Activated CD4-positive, alpha-beta T cell treated with anti-CD3 and anti-CD28 coated beads, Interleukin-2, amount 10 ng/mL, durations not matched to agents 7 days and 5 days (primary cell): ENCODE data around the gene NCOA1. TPM values are rescaled to one million over a fixed set of nuclear protein-coding genes. Genes with fewer than 3 reads are reported as not detected.

Experiments used
- CTCF ChIA-PET: fragments of 350-600 bp; sonication (Branson Sonifier 250); formaldehyde crosslinking; loops from one replicate; lab custom pipeline; 2021; ENCODE audit warnings: antibody characterized with exemption; lab: Charles Lee
- POLR2A ChIA-PET: fragments of 350-600 bp; sonication (Branson Sonifier 250); formaldehyde crosslinking; loops from one replicate; lab custom pipeline; 2021; ENCODE audit warnings: antibody characterized with exemption; lab: Charles Lee
- DNase-seq: peaks from one replicate; pipeline ENCODE4 v3.0.0-alpha.2; 2020
- H3K27ac Mint-ChIP-seq: one replicate; pipeline ENCODE4 v1.8.0; 2021; ENCODE audit warnings: mild to moderate bottlenecking, moderate library complexity, mixed read lengths
- H3K27me3 Mint-ChIP-seq: one replicate; pipeline ENCODE4 v1.8.0; 2021; ENCODE audit warnings: mixed read lengths
- H3K36me3 Mint-ChIP-seq: one replicate; pipeline ENCODE4 v1.8.0; 2021; ENCODE audit warnings: low read depth, mixed read lengths
- H3K4me1 Mint-ChIP-seq: one replicate; pipeline ENCODE4 v1.8.0; 2021; ENCODE audit warnings: mixed read lengths
- H3K4me3 Mint-ChIP-seq: one replicate; pipeline ENCODE4 v1.8.0; 2021; ENCODE audit warnings: mild to moderate bottlenecking, moderate library complexity, mixed read lengths
- H3K9me3 Mint-ChIP-seq: one replicate; pipeline ENCODE4 v1.8.0; 2021; ENCODE audit warnings: mixed read lengths
- total RNA-seq, 2 experiments: library from RNA; stranded (reverse); gene quantifications; one replicate each; pipeline ENCODE4 v1.2.3, GENCODE V29; 2021

The NCOA1 gene
- total RNA-seq, 2 experiments from 2014 or later = 18.4 to 22.8 TPM

DNA sequence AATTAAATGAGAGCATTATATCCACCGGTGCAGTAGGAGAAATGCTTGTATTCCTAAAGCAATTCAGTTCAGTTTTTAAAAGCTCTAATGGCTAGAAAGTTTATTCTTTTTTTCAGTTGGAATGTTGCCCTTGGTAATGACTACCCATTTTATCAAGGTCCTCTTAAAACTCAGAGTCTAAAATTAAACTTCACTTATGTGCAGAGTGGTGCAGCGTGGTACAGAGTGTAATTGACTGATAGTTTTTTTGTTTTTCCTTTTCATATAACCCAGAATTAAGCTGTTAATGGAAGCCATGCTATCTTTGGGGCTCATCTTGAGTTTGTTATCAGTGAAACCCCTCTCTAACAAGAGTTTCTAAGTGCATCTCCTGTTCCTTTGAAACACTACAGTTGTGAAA is 21.4 kb downstream of the NCOA1 start:
- Mint-ChIP-seq H3K4me3 (no peak overlapping the region), H3K27ac (no peak overlapping the region), H3K36me3 (no peaks in the 10 kb centered on the region), H3K4me1 (peaks cover 35% of the 10 kb centered on the region), H3K27me3 (no peaks in the 10 kb centered on the region), H3K9me3 (no peaks in the 10 kb centered on the region)
- ChIA-PET CTCF (interaction anchor here (0.9 kb wide), 1 partner anchor 9 kb away, joined by 3 read pairs; no protein-coding TSS in a partner anchor), POLR2A (no interaction called here)
- no peak for DNase-seq

DNA sequence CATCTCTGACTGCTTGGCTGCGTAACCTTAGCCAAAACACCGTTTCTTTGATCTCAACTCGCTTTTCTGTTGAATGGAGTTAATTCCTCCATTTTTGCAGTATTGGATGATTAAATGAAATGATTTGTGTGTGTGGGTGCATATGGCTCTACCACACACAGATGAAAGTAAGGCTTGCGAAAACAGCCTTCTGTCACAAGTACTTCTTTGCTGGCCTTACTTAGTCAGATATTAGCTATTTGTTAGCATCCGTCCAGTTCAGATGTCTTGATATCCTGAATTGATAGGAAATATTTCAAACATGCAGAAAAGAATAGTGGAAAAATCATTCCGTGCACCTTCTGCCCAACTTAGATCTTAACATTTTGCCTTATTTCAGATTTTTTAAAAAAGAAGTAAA is 21.8 kb downstream of the NCOA1 start:
- DNase-seq = no peak
- Mint-ChIP-seq H3K27me3 (no peaks in the 10 kb centered on the region), H3K36me3 (no peaks in the 10 kb centered on the region), H3K4me3 (no peak overlapping the region), H3K27ac (no peak overlapping the region), H3K4me1 (peaks cover 36% of the 10 kb centered on the region), H3K9me3 (no peaks in the 10 kb centered on the region)
- POLR2A ChIA-PET = no interaction called here
- CTCF ChIA-PET = interaction anchor here (0.6 to 0.9 kb wide), 2 partner anchors 8 to 79 kb away, joined by 3 to 4 read pairs; no protein-coding TSS in a partner anchor

DNA sequence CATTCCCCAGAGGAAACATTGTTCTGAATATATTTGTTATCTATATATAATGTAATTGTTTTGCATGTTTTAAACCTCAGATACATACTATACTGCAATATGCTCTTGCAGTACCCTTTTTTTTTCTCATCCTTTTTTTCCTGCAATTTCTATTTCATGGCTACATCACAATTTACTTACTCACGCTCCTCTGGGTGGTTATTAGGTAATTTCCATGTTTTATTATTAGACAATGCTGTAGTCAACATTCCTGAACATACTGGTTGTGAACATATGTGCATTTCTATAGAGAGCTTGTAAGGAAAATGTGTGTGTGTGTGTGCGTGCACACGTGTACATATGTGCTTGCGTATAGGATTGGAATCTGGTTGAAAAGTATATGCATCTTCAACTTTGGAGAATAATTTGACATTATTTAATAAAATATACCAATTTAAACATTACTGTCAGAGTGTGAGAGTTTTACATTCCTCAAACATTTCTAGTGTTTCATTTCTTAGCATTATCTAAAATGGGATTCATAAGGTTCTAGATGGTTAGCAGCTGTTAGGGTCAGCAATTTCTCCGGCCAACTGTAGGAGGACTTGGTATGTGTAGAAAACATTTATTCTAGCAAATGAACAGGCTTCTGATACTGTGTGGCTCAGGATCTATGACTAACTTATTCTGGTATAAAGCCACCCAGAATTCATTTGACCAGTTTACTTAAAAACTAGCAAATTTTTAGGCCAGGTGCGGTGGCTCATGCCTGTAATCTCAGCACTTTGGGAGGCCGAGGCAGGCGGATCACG is 22.4 kb downstream of the NCOA1 start:
- ChIA-PET POLR2A (no interaction called here), CTCF (interaction anchor here (0.6 kb wide), 1 partner anchor 80 kb away, joined by 4 read pairs; no protein-coding TSS in a partner anchor)
- Mint-ChIP-seq H3K27ac (no peak overlapping the region), H3K4me1 (peaks cover 33% of the 10 kb centered on the region), H3K27me3 (no peaks in the 10 kb centered on the region), H3K4me3 (no peak overlapping the region), H3K36me3 (no peaks in the 10 kb centered on the region), H3K9me3 (no peaks in the 10 kb centered on the region)
- DNase-seq = no peak

DNA sequence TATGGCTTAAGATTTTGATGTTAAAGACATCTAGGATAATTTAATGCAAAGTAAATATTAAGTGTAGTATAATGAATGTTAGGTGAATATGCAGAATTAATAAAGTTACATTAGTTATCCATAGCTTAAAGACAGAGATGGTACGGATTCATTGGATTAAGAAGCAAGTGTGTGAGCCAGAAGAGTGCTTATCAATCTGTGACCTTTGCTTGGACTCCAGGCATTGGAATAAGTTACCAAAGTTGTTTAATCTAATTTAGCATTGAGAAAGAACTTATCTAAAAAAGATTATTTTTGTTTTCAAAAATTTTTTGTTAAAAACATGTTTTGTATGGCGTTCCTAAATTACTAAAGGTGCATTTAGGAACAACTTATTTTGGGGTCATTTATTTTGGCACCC is 23.8 kb downstream of the NCOA1 start:
- Mint-ChIP-seq H3K4me3 (no peak overlapping the region), H3K36me3 (no peaks in the 10 kb centered on the region), H3K9me3 (no peaks in the 10 kb centered on the region), H3K4me1 (peaks cover 23% of the 10 kb centered on the region), H3K27ac (no peak overlapping the region), H3K27me3 (no peaks in the 10 kb centered on the region)
- DNase-seq = no peak
- CTCF ChIA-PET = no interaction called here
- POLR2A ChIA-PET = no interaction called here

DNA sequence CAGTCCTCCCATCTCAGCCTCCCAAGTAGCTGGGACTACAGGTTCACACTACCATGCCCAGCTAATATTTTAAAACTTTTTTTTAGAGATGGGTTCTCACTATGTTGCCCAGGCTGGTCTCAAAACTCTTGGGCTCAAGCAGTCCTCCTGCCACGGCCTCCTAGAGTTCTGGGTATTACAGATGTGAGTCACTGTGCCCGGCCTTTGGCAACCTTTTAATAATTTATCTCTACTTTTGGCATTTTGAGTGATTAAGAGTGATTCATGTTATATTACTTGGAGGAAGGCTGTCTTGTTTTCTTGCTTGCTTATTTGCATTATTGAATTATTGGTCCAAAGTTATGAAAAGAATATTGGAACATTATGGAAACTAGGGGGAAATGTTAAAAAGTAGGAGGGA is 24.3 kb downstream of the NCOA1 start:
- CTCF ChIA-PET = no interaction called here
- Mint-ChIP-seq H3K9me3 (no peaks in the 10 kb centered on the region), H3K27me3 (no peaks in the 10 kb centered on the region), H3K36me3 (no peaks in the 10 kb centered on the region), H3K4me1 (peaks cover 23% of the 10 kb centered on the region), H3K4me3 (no peak overlapping the region), H3K27ac (no peak overlapping the region)
- no peak for DNase-seq
- POLR2A ChIA-PET = no interaction called here

DNA sequence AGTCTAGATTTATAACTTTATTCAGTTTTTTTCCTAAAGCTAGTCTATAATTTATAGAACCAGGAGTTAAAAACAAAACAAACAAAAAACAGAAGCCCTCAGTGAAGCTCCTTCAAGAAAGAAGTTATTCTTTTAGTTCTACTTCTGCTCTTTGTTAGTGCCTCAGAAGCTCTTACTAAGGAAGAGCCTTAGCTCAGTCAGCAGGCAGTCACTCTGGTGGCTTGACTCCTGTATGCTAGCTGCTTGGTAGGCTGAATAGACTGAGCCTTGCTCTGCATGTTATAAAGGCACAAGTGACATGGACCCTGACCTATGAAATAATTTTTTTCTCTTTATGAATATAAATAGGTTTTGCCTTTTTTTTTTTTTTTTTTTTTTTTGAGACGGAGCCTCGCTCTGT is 24.8 kb downstream of the NCOA1 start:
- ChIA-PET CTCF (no interaction called here), POLR2A (no interaction called here)
- H3K27me3 Mint-ChIP-seq = no peaks in the 10 kb centered on the region
- peaks cover 26% of the 10 kb centered on the region for H3K4me1 Mint-ChIP-seq
- H3K4me3 Mint-ChIP-seq = no peak overlapping the region
- H3K27ac Mint-ChIP-seq = no peak overlapping the region
- DNase-seq = no peak
- H3K36me3 Mint-ChIP-seq = no peaks in the 10 kb centered on the region
- no peaks in the 10 kb centered on the region for H3K9me3 Mint-ChIP-seq

DNA sequence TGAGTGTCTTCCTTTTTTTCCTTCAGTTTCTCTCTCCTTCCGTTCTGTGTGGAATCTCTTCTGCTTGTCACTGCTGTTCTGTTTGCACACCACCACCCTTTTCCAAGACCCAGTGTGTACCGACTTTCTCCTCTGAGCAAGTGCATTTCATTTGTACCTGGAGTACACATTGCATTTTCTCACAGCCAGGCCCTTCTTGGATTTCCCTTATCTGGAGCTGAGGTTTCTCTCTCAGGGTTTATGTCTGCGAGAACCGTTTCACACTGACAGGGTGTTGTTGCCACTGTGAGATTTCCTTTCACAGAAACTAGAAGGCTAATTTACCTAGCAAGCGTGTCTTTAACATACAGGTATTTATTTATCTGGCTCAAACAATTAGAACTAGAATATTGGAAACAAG is 26.2 kb downstream of the NCOA1 start:
- Mint-ChIP-seq H3K36me3 (no peaks in the 10 kb centered on the region), H3K27me3 (no peaks in the 10 kb centered on the region), H3K9me3 (no peaks in the 10 kb centered on the region), H3K27ac (no peak overlapping the region), H3K4me1 (peaks cover 31% of the 10 kb centered on the region), H3K4me3 (no peak overlapping the region)
- no peak for DNase-seq
- POLR2A ChIA-PET = no interaction called here
- CTCF ChIA-PET = no interaction called here

DNA sequence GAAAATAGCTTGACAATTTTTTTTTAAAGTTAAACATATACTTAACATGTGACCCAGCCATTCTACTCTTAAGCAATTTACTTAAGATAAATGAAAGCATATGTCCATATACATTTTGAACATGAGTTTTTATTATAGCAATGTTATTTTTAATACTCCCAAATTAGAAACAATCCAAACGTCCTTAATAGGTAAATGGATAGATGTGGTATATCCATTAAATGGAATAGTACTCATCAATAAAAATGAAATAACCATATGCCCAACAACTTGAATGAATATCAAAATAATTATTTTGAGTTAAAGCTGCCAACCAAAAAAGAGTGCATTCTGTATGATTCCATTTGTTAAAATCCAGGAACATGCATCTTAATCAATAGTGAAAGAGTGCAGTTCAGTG is 29.1 kb downstream of the NCOA1 start:
- Mint-ChIP-seq H3K27me3 (no peaks in the 10 kb centered on the region), H3K27ac (no peak overlapping the region), H3K4me3 (no peak overlapping the region), H3K36me3 (peaks cover 3% of the 10 kb centered on the region), H3K9me3 (no peaks in the 10 kb centered on the region), H3K4me1 (peaks cover 25% of the 10 kb centered on the region)
- ChIA-PET POLR2A (no interaction called here), CTCF (interaction anchor here (0.5 to 0.6 kb wide), 3 partner anchors 66 to 984 kb away, joined by 3 to 5 read pairs (median 4); no protein-coding TSS in a partner anchor)
- no peak for DNase-seq

DNA sequence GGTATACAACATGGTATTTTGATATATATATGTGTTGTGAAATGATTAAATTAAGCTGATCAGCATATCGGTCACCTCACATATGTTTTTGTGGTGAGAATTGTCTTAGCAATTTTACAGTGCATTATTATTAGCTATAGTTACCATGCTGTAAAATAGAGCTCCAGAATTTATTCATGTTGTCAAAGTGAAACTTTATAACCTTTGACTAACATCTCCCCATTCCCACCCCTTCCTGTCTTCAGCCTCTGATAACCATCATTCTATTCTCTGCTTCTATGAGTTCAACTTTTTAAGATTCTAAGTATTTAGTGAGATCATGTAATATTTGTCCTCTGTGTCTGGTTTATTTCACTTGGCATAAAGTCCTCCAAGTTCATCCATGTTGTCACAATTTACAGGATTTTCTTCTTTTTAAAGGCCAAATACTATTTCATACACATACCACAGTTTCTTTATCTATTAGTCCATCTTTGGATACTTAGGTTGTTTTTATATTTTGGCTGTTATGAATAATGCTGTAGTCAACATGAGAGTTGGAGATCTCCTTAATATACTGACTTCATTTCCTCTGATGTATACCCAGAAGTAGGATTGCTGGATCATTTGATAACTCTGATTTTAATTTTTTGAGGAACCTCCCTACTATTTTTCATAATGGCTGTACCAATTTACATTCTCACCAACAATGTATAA is 30.3 kb downstream of the NCOA1 start:
- CTCF ChIA-PET = interaction anchor here (0.6 to 1.2 kb wide), 3 partner anchors 9 to 157 kb away, joined by 3 read pairs; no protein-coding TSS in a partner anchor
- no peaks in the 10 kb centered on the region for H3K27me3 Mint-ChIP-seq
- no peak for DNase-seq
- H3K4me1 Mint-ChIP-seq = peaks cover 24% of the 10 kb centered on the region
- no peaks in the 10 kb centered on the region for H3K9me3 Mint-ChIP-seq
- peak overlapping the region; percentile 37 for H3K27ac Mint-ChIP-seq
- POLR2A ChIA-PET = interaction anchor here (0.6 kb wide), 1 partner anchor 45 kb away, joined by 3 read pairs; no protein-coding TSS in a partner anchor
- peaks cover 5% of the 10 kb centered on the region for H3K36me3 Mint-ChIP-seq
- no peak overlapping the region for H3K4me3 Mint-ChIP-seq

DNA sequence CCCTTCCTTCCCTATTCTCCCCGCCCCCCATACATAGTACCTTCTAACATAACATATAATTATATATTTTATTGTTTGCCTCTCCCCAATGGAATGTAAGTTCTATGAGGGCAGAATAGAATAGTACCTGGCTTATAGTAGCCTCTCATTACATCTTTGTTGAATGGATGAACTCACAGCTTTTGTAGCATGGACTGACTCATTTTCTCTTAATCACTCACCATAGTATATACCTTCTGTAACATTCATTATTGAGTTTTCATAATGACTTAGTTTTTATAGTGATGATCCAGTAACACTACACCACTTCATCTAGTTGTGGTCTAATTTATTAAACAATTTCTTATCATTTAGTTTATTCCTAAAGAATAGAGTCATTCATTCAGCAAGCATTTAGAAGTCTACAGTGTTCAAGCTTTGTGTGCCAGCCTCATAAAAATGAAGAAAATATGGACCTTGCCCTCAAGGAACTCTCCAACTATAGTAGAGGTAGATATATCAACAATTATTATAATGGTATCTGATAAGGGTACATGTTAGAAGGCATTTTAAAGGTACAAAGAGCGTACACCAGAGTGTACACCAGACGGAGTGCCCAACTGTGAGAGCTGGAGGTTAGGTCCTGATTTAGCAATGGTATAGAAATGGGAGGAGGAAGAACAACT is 31.1 kb downstream of the NCOA1 start:
- peaks cover 23% of the 10 kb centered on the region for H3K4me1 Mint-ChIP-seq
- no peaks in the 10 kb centered on the region for H3K27me3 Mint-ChIP-seq
- H3K36me3 Mint-ChIP-seq = peaks cover 5% of the 10 kb centered on the region
- DNase-seq = no peak
- ChIA-PET POLR2A (no interaction called here), CTCF (interaction anchor here (0.7 kb wide), 1 partner anchor 15 kb away, joined by 3 read pairs; no protein-coding TSS in a partner anchor)
- no peak overlapping the region for H3K27ac Mint-ChIP-seq
- no peak overlapping the region for H3K4me3 Mint-ChIP-seq
- H3K9me3 Mint-ChIP-seq = peaks cover under 1% of the 10 kb centered on the region

DNA sequence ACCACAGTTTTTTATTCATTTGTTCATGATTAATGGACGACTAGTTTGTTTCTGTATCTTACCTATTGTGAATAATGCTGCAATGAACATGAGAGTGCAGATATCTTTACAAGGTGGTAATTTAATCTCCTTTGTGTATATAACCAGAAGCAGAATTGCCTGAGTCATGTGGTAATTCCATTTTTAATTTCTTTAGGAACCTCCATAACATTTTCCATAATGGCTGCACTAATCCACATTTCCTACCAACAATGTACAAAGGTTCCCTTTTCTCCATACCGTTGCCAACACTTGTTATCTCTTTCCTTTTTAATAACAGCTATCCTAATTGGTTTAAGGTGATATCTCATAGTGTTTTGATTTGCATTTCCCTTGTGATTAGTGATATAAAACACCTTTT is 36.5 kb downstream of the NCOA1 start:
- peaks cover 30% of the 10 kb centered on the region for H3K9me3 Mint-ChIP-seq
- no peaks in the 10 kb centered on the region for H3K27me3 Mint-ChIP-seq
- no peak for DNase-seq
- H3K27ac Mint-ChIP-seq = no peak overlapping the region
- ChIA-PET CTCF (interaction anchor here (0.6 kb wide), 1 partner anchor 656 kb away, joined by 5 read pairs; no protein-coding TSS in a partner anchor), POLR2A (no interaction called here)
- no peak overlapping the region for H3K4me3 Mint-ChIP-seq
- peaks cover 17% of the 10 kb centered on the region for H3K36me3 Mint-ChIP-seq
- H3K4me1 Mint-ChIP-seq = no peaks in the 10 kb centered on the region

DNA sequence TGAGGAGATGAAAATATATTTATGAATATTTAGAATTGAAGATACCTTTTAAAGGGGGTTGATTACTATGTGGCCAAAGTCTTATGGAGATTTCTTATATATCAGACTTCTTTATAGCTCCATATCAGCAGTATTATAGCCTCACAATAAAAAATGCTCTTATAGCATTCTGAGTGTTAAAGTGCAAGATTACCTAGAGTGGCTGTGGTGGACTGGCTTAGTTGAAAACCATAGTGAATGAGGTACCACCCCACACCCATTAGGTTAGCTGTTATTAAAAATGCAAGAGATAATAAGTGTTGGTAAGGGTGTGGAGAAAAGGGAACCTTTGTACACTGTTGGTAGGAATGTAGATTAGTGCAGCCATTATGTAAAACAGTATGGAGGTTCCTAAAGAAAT is 39.7 kb downstream of the NCOA1 start:
- no peaks in the 10 kb centered on the region for H3K4me1 Mint-ChIP-seq
- POLR2A ChIA-PET = no interaction called here
- H3K36me3 Mint-ChIP-seq = peaks cover 31% of the 10 kb centered on the region

More for the DNA sequence above, 39.7 kb downstream of the NCOA1 start:
- no peaks in the 10 kb centered on the region for H3K27me3 Mint-ChIP-seq
- CTCF ChIA-PET = no interaction called here
- no peak overlapping the region for H3K4me3 Mint-ChIP-seq
- no peak overlapping the region for H3K27ac Mint-ChIP-seq
- H3K9me3 Mint-ChIP-seq = peaks cover 47% of the 10 kb centered on the region
- DNase-seq = no peak
